BLaER1 (cell line): ENCODE data around the gene SLC39A7.

Experiments
- H3K27ac ChIP-seq: shearing (Covaris generic); formaldehyde crosslinking; 2 replicates; pipeline ENCODE4 v1.8.1; 2022
- H3K27me3 ChIP-seq: shearing (Covaris generic); formaldehyde crosslinking; 2 replicates; pipeline ENCODE4 v1.8.1; 2022
- H3K36me3 ChIP-seq: shearing (Covaris generic); formaldehyde crosslinking; 2 replicates; pipeline ENCODE4 v1.8.1; 2022
- H3K4me1 ChIP-seq: shearing (Covaris generic); formaldehyde crosslinking; 2 replicates; pipeline ENCODE4 v1.8.1; 2022
- H3K4me2 ChIP-seq: shearing (Covaris generic); formaldehyde crosslinking; 2 replicates; pipeline ENCODE4 v1.8.1; 2022
- H3K4me3 ChIP-seq: shearing (Covaris generic); formaldehyde crosslinking; 2 replicates; pipeline ENCODE4 v1.8.1; 2022
- H3K9ac ChIP-seq: shearing (Covaris generic); formaldehyde crosslinking; 2 replicates; pipeline ENCODE4 v1.8.1; 2022
- H3K9me3 ChIP-seq: shearing (Covaris generic); formaldehyde crosslinking; 2 replicates; pipeline ENCODE4 v1.8.1; 2022
- H4K20me1 ChIP-seq: shearing (Covaris generic); formaldehyde crosslinking; 2 replicates; pipeline ENCODE4 v1.8.1; 2022
- Cebpa-rat ChIP-seq: shearing (Covaris generic); IDR thresholded peaks from 2 replicates; pipeline ENCODE4 v1.8.1; 2022

SLC39A7 gene

GRCh38 chr6:33175436-33176069, 25.1 kb upstream of the SLC39A7 start:
- TF ChIP-seq Cebpa-rat: no peak
- Histone ChIP-seq H3K9ac (no peak overlapping the region), H3K9me3 (no peaks in the 10 kb centered on the region), H3K27ac (no peak overlapping the region), H3K4me2 (peak overlapping the region; percentile 80), H3K36me3 (no peaks in the 10 kb centered on the region), H3K4me3 (no peak overlapping the region), H3K4me1 (peaks cover 83% of the 10 kb centered on the region), H4K20me1 (no peaks in the 10 kb centered on the region), H3K27me3 (no peaks in the 10 kb centered on the region)

- Histone ChIP-seq H3K4me1 (peaks cover 70% of the 10 kb centered on the region), H3K9me3 (no peaks in the 10 kb centered on the region)
These were observed 23.8 kb upstream of the SLC39A7 start for GRCh38 chr6:33176906-33177305.

DNA sequence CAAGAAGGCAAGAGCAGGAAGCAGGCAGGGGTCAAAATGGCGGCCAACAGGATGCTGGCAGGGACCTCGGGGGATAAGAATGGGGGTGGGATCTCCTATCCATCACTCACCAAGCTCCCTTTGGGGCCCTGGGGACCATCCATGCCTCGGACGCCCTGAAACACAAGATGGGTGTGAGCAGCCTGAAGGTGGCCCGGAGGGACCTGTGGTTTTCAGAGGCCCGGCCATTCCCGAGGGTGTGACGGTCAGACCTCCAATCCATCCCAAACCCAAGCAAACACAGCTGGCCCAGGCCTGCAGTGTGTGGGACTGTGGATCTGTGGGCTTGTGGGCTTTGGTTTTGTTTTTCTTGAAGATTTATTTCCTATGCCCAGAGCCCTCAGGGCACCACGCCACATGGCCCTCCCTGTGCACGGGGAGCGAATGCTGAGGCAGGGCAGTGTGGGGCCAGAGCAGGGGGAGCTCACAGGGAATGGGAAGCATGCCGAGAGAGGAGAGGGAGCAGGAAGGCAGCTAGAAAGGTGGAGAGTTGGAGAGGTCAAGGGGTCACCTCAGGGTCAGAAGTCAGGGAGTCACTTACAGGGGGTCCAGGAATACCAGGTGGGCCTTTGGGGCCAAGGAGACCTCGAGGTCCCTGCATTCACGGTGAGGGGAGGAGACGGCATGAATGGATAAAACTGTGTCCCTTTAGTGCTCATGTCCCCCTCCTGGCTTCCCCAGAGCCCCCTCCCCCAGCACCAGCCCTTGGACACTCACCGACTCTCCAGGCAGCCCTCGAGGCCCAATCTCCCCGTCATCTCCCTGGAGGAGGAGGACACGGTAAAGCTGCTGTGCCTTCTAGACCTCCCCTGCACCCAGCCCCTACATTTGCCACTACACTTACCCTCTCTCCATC, 22.9 kb upstream of the SLC39A7 start:
- H3K9me3 ChIP-seq: no peaks in the 10 kb centered on the region
- peaks cover 61% of the 10 kb centered on the region for H3K4me1 ChIP-seq
- no peak overlapping the region for H3K4me3 ChIP-seq
- no peak for TF ChIP-seq Cebpa-rat
- H3K4me2 ChIP-seq: peak overlapping the region; percentile 75
- H3K27me3 ChIP-seq: no peaks in the 10 kb centered on the region
- H3K36me3 ChIP-seq: no peaks in the 10 kb centered on the region
- no peaks in the 10 kb centered on the region for H4K20me1 ChIP-seq
- no peak overlapping the region for H3K9ac ChIP-seq
- peak overlapping the region; percentile 61 for H3K27ac ChIP-seq

More at GRCh38 chr6:33176906-33177305, 23.8 kb upstream of the SLC39A7 start:
- no peak for TF ChIP-seq Cebpa-rat
- Histone ChIP-seq H3K36me3 (no peaks in the 10 kb centered on the region), H3K9ac (no peak overlapping the region), H3K4me2 (peak overlapping the region; percentile 75), H3K27ac (peak overlapping the region; percentile 61; the same call in 1 of the 2 replicates), H3K4me3 (no peak overlapping the region), H3K27me3 (no peaks in the 10 kb centered on the region), H4K20me1 (no peaks in the 10 kb centered on the region)

- Histone ChIP-seq H3K4me3 (no peak overlapping the region), H3K36me3 (no peaks in the 10 kb centered on the region), H3K27ac (no peak overlapping the region), H3K27me3 (no peaks in the 10 kb centered on the region), H4K20me1 (no peaks in the 10 kb centered on the region), H3K4me1 (peaks cover 61% of the 10 kb centered on the region), H3K9ac (no peak overlapping the region), H3K4me2 (peak overlapping the region; percentile 75; the same call in 1 of the 2 replicates), H3K9me3 (peaks cover 7% of the 10 kb centered on the region)
- TF ChIP-seq Cebpa-rat: no peak
These were observed 21.8 kb upstream of the SLC39A7 start for GRCh38 chr6:33178755-33179475.

GRCh38 chr6:33181141-33181540, 19.5 kb upstream of the SLC39A7 start:
- H3K27me3 ChIP-seq: no peaks in the 10 kb centered on the region
- no peaks in the 10 kb centered on the region for H4K20me1 ChIP-seq
- no peak overlapping the region for H3K4me2 ChIP-seq
- no peak overlapping the region for H3K27ac ChIP-seq
- no peak overlapping the region for H3K9ac ChIP-seq
- peaks cover 13% of the 10 kb centered on the region for H3K9me3 ChIP-seq
- TF ChIP-seq Cebpa-rat: no peak
- no peak overlapping the region for H3K4me3 ChIP-seq
- H3K36me3 ChIP-seq: no peaks in the 10 kb centered on the region
- peaks cover 43% of the 10 kb centered on the region for H3K4me1 ChIP-seq

DNA sequence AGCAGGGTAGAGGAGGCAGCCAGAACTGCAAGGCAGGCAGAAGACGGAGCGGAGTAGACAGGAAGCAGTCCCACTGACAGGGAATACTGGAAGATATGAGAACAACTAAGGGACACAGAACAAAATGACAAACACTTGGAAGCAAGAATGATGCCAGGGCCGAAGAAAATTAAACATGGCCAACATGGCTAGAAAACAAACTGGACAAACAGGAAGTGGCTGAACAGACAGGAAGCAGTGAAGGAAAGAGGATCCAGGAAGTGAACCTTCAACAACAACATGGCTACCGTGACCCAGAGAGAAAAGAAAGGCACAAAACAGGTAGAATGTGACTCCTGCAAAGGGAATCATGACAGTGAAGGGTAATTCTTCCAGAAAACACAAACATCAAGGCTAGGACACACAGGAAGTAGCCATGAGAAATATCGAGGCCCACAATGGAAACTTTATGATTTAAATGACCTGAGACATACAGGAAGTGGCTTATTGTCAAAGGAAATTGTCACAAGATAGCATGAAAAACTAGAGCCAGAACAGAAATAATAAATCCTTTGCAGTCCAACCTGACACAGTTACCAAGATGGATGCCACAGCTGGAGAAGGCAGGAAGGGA, 17.5 kb upstream of the SLC39A7 start:
- Histone ChIP-seq H3K36me3 (no peaks in the 10 kb centered on the region), H3K27me3 (no peaks in the 10 kb centered on the region), H3K9me3 (peaks cover 13% of the 10 kb centered on the region), H3K4me3 (peak overlapping the region; percentile 1; the same call in 1 of the 2 replicates), H3K27ac (peak overlapping the region; percentile 66), H3K4me2 (peak overlapping the region; percentile 55), H3K9ac (no peak overlapping the region), H4K20me1 (no peaks in the 10 kb centered on the region), H3K4me1 (peaks cover 23% of the 10 kb centered on the region)
- no peak for TF ChIP-seq Cebpa-rat

DNA sequence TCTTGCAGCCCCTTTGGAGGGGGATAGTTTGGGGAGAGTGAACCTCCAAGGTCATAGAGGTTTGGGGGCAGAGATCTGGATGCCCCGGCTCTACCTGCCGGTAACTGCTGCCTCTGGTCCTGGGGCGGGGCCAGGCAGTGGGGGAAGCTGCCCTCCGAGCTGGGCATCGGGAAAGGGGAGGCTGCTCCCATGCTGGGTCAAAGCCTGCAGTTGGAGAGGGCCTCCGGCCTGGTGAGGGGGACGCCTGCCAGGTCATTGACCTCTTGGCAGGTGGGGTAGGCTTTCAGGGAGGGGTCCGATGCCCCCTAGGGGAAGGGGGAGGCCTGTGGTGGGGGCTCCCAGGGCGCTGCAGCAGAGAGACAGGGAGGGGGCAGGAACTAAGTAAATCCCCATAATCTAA, 15.5 kb upstream of the SLC39A7 start:
- no peak overlapping the region for H3K9ac ChIP-seq
- peaks cover 13% of the 10 kb centered on the region for H3K9me3 ChIP-seq
- H3K4me1 ChIP-seq: peaks cover 16% of the 10 kb centered on the region
- no peak for TF ChIP-seq Cebpa-rat
- no peak overlapping the region for H3K4me2 ChIP-seq
- H3K27ac ChIP-seq: no peak overlapping the region
- no peaks in the 10 kb centered on the region for H3K36me3 ChIP-seq
- H3K4me3 ChIP-seq: no peak overlapping the region
- no peaks in the 10 kb centered on the region for H4K20me1 ChIP-seq
- H3K27me3 ChIP-seq: peaks cover 3% of the 10 kb centered on the region; the same call in 1 of the 2 replicates

- H3K9me3 ChIP-seq: peaks cover 13% of the 10 kb centered on the region
These were observed 14.9 kb upstream of the SLC39A7 start for GRCh38 chr6:33185654-33186187.

GRCh38 chr6:33187809-33188208, 12.9 kb upstream of the SLC39A7 start:
- H3K9ac ChIP-seq: no peak overlapping the region
- H3K27me3 ChIP-seq: peaks cover 28% of the 10 kb centered on the region
- H3K36me3 ChIP-seq: no peaks in the 10 kb centered on the region
- peaks cover 28% of the 10 kb centered on the region for H3K4me1 ChIP-seq
- no peak overlapping the region for H3K4me3 ChIP-seq
- no peak overlapping the region for H3K4me2 ChIP-seq
- H3K9me3 ChIP-seq: peaks cover 13% of the 10 kb centered on the region
- peaks cover 9% of the 10 kb centered on the region; the same call in 1 of the 2 replicates for H4K20me1 ChIP-seq
- no peak for TF ChIP-seq Cebpa-rat
- H3K27ac ChIP-seq: no peak overlapping the region

More at GRCh38 chr6:33185654-33186187, 14.9 kb upstream of the SLC39A7 start:
- no peak overlapping the region for H3K4me3 ChIP-seq
- peaks cover 16% of the 10 kb centered on the region for H3K4me1 ChIP-seq
- no peak overlapping the region for H3K9ac ChIP-seq
- no peak overlapping the region for H3K4me2 ChIP-seq
- peaks cover 7% of the 10 kb centered on the region for H3K27me3 ChIP-seq
- H4K20me1 ChIP-seq: no peaks in the 10 kb centered on the region
- no peaks in the 10 kb centered on the region for H3K36me3 ChIP-seq
- no peak overlapping the region for H3K27ac ChIP-seq
- no peak for TF ChIP-seq Cebpa-rat
